ENCODE measurements around the gene GTF3C1.

The GTF3C1 gene

DNA sequence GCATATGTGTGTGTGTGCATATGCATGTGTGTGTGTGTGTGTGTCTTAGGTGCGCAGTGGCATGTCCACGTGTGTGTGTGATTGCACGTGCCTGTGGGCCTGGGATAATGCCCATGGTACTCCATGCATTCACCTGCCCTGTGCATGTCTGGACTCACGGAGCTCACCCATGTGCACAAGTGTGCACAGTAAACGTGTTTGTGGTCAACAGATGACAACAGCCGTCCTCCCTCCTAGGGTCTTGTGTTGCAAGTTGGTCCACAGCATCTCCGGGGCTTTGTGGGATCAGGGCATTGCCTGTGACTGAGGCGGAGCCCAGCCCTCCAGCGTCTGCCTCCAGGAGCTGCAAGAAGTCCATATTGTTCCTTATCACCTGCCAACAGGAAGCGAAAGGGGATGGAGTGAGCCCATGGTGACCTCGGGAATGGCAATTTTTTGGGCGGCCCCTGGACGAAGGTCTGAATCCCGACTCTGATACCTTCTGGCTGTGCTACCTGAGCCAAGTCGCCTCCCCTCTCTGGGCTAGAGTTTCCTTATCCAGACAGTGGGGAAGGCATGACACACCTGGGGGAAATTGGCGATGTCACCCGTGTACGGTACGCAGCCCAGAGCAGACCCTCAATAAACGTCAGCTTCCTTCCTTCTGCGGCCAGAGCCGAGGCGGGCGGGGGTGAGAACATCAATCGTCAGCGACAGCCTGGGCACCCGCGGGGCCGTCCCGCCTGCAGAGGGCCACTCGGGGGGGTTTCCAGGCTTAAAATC, 100.1 kb downstream of the GTF3C1 start:
- Histone ChIP-seq H3K9me3 (ENCODE audit: control insufficient read depth in 1 of 2, low read length in 2 of 2) (peaks cover 1 to 2% of the 10 kb centered on the region in 2 donors), H3K27ac (ENCODE audit: low read depth, low read length) (no peak overlapping the region), H3K36me3 (ENCODE audit: control insufficient read depth in 1 of 2, insufficient read depth in 2 of 2, low read length in 2 of 2) (no peaks in the 10 kb centered on the region), H3K4me1 (ENCODE audit: control insufficient read depth in 1 of 2, insufficient read depth in 2 of 2, low read length in 2 of 2) (peaks cover 5 to 19% of the 10 kb centered on the region in 2 donors), H3K9ac (ENCODE audit: low read depth in 1 of 2, low read length in 2 of 2) (no peak overlapping the region), H3K4me3 (ENCODE audit: low read depth in 1 of 2, low read length in 2 of 2) (no peak overlapping the region), H3K27me3 (ENCODE audit: control insufficient read depth in 1 of 2, insufficient read depth in 2 of 2, low read length in 2 of 2) (peaks cover 9 to 20% of the 10 kb centered on the region in 2 donors)

DNA sequence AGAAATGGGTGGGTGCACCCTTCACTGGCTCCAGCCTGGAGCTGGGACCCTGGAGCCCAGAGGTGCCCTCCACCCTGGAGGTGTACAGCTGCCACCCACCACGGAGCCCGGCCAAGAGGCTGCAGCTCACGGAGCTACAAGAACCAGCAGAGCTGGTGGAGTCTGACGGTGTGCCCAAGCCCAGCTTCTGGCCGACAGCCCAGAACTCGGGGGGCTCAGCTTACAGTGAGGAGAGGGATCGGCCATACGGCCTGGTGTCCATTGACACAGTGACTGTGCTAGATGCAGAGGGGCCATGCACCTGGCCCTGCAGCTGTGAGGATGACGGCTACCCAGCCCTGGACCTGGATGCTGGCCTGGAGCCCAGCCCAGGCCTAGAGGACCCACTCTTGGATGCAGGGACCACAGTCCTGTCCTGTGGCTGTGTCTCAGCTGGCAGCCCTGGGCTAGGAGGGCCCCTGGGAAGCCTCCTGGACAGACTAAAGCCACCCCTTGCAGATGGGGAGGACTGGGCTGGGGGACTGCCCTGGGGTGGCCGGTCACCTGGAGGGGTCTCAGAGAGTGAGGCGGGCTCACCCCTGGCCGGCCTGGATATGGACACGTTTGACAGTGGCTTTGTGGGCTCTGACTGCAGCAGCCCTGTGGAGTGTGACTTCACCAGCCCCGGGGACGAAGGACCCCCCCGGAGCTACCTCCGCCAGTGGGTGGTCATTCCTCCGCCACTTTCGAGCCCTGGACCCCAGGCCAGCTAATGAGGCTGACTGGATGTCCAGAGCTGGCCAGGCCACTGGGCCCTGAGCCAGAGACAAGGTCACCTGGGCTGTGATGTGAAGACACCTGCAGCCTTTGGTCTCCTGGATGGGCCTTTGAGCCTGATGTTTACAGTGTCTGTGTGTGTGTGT, 100.9 kb downstream of the GTF3C1 start:
- peaks cover 9 to 20% of the 10 kb centered on the region in 2 donors for H3K27me3 ChIP-seq (ENCODE audit: control insufficient read depth in 1 of 2, insufficient read depth in 2 of 2, low read length in 2 of 2)
- H3K4me1 ChIP-seq (ENCODE audit: control insufficient read depth in 1 of 2, insufficient read depth in 2 of 2, low read length in 2 of 2): peaks cover 5 to 19% of the 10 kb centered on the region in 2 donors
- H3K36me3 ChIP-seq (ENCODE audit: control insufficient read depth in 1 of 2, insufficient read depth in 2 of 2, low read length in 2 of 2): peaks cover 0 to 7% of the 10 kb centered on the region in 2 donors
- peaks cover 6 to 8% of the 10 kb centered on the region in 2 donors for H3K9me3 ChIP-seq (ENCODE audit: control insufficient read depth in 1 of 2, low read length in 2 of 2)
- no peak overlapping the region for H3K4me3 ChIP-seq (ENCODE audit: low read depth in 1 of 2, low read length in 2 of 2)
- no peak overlapping the region for H3K27ac ChIP-seq (ENCODE audit: low read depth, low read length)
- no peak overlapping the region for H3K9ac ChIP-seq (ENCODE audit: low read depth in 1 of 2, low read length in 2 of 2)

- peaks cover 6 to 8% of the 10 kb centered on the region in 2 donors for H3K9me3 ChIP-seq (ENCODE audit: control insufficient read depth in 1 of 2, low read length in 2 of 2)
- H3K4me1 ChIP-seq (ENCODE audit: control insufficient read depth in 1 of 2, insufficient read depth in 2 of 2, low read length in 2 of 2): peaks cover 5 to 19% of the 10 kb centered on the region in 2 donors
- no peak overlapping the region for H3K27ac ChIP-seq (ENCODE audit: low read depth, low read length)
- no peak overlapping the region for H3K9ac ChIP-seq (ENCODE audit: low read depth in 1 of 2, low read length in 2 of 2)
- H3K36me3 ChIP-seq (ENCODE audit: control insufficient read depth in 1 of 2, insufficient read depth in 2 of 2, low read length in 2 of 2): peaks cover 0 to 7% of the 10 kb centered on the region in 2 donors
- H3K4me3 ChIP-seq (ENCODE audit: low read depth in 1 of 2, low read length in 2 of 2): no peak overlapping the region
- peaks cover 7 to 20% of the 10 kb centered on the region in 2 donors for H3K27me3 ChIP-seq (ENCODE audit: control insufficient read depth in 1 of 2, insufficient read depth in 2 of 2, low read length in 2 of 2)
Observed at GRCh38 chr16:27447301-27447700, 102.4 kb downstream of the GTF3C1 start.

GRCh38 chr16:27446721-27447120, 103.0 kb downstream of the GTF3C1 start:
- H3K36me3 ChIP-seq (ENCODE audit: control insufficient read depth in 1 of 2, insufficient read depth in 2 of 2, low read length in 2 of 2): peaks cover 0 to 7% of the 10 kb centered on the region in 2 donors
- peaks cover 7 to 20% of the 10 kb centered on the region in 2 donors for H3K27me3 ChIP-seq (ENCODE audit: control insufficient read depth in 1 of 2, insufficient read depth in 2 of 2, low read length in 2 of 2)
- H3K9ac ChIP-seq (ENCODE audit: low read depth in 1 of 2, low read length in 2 of 2): no peak overlapping the region
- H3K4me3 ChIP-seq (ENCODE audit: low read depth in 1 of 2, low read length in 2 of 2): no peak overlapping the region
- H3K27ac ChIP-seq (ENCODE audit: low read depth, low read length): no peak overlapping the region
- H3K9me3 ChIP-seq (ENCODE audit: control insufficient read depth in 1 of 2, low read length in 2 of 2): peaks cover 6 to 8% of the 10 kb centered on the region in 2 donors
- peaks cover 5 to 19% of the 10 kb centered on the region in 2 donors for H3K4me1 ChIP-seq (ENCODE audit: control insufficient read depth in 1 of 2, insufficient read depth in 2 of 2, low read length in 2 of 2)

DNA sequence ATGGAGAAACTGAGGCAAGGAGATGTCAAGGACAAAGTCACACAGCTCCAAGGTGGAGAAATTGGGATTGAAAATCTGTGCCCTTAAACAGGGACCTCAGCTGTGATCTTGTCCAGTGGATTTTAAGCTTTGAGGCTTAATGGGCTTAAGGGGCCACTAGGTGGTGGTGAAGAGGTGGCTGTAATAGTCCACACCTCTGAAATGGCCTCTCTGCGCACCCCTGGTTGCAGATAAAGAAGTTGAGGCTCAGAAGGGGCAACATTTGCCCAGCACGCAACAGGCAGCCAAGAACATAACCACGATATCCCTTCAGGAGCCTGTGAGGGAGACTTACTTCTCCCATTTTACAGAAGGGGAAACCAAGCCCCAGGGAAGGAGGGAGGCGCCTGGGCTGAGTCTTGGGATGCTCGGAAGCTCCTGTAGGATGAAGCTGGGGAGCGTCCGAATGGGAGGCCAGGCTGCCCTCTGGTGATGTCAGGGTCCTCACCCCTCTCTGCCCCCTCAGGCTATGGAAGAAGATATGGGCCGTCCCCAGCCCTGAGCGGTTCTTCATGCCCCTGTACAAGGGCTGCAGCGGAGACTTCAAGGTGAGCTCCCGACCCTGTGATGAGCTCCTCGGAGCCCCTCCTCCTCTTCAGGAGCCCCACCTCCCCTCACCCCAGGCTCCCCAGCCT, 104.1 kb downstream of the GTF3C1 start:
- Histone ChIP-seq H3K27ac (ENCODE audit: low read depth, low read length) (no peak overlapping the region), H3K27me3 (ENCODE audit: control insufficient read depth in 1 of 2, insufficient read depth in 2 of 2, low read length in 2 of 2) (peaks cover 7 to 15% of the 10 kb centered on the region in 2 donors), H3K9ac (ENCODE audit: low read depth in 1 of 2, low read length in 2 of 2) (no peak overlapping the region)

GRCh38 chr16:27444470-27444869, 105.2 kb downstream of the GTF3C1 start:
- H3K27ac ChIP-seq (ENCODE audit: low read depth, low read length): no peak overlapping the region
- H3K4me1 ChIP-seq (ENCODE audit: control insufficient read depth in 1 of 2, insufficient read depth in 2 of 2, low read length in 2 of 2): peaks cover 3 to 4% of the 10 kb centered on the region in 2 donors
- peaks cover 0 to 7% of the 10 kb centered on the region in 2 donors for H3K36me3 ChIP-seq (ENCODE audit: control insufficient read depth in 1 of 2, insufficient read depth in 2 of 2, low read length in 2 of 2)
- peaks cover 3 to 5% of the 10 kb centered on the region in 2 donors for H3K27me3 ChIP-seq (ENCODE audit: control insufficient read depth in 1 of 2, insufficient read depth in 2 of 2, low read length in 2 of 2)
- no peak overlapping the region for H3K9ac ChIP-seq (ENCODE audit: low read depth in 1 of 2, low read length in 2 of 2)
- no peak overlapping the region for H3K4me3 ChIP-seq (ENCODE audit: low read depth in 1 of 2, low read length in 2 of 2)
- H3K9me3 ChIP-seq (ENCODE audit: control insufficient read depth in 1 of 2, low read length in 2 of 2): peaks cover 6 to 8% of the 10 kb centered on the region in 2 donors

More for the DNA sequence above, 104.1 kb downstream of the GTF3C1 start:
- Histone ChIP-seq H3K9me3 (ENCODE audit: control insufficient read depth in 1 of 2, low read length in 2 of 2) (peaks cover 6 to 8% of the 10 kb centered on the region in 2 donors), H3K4me3 (ENCODE audit: low read depth in 1 of 2, low read length in 2 of 2) (no peak overlapping the region), H3K36me3 (ENCODE audit: control insufficient read depth in 1 of 2, insufficient read depth in 2 of 2, low read length in 2 of 2) (peaks cover 0 to 7% of the 10 kb centered on the region in 2 donors), H3K4me1 (ENCODE audit: control insufficient read depth in 1 of 2, insufficient read depth in 2 of 2, low read length in 2 of 2) (peaks cover 5 to 13% of the 10 kb centered on the region in 2 donors)

DNA sequence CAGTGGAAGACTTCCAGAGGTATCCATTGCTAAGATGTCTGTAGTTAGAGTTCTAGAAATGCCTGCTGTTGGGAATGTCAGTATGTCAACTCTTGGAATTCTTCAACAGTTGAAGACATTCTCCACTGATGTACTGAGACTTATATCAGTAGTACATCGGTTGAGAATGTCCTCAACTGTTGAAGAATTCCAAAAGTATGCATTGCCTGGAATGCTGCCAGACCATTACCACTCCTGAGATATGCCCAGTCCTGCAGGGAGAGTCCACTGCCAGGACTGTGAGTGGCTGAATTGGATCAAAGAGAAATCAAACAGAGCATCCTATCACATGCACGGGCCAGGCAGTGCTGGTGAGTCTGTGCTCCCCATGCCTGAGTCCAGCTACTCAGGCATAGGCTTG, 105.7 kb downstream of the GTF3C1 start:
- H3K36me3 ChIP-seq (ENCODE audit: control insufficient read depth in 1 of 2, insufficient read depth in 2 of 2, low read length in 2 of 2): peaks cover 0 to 7% of the 10 kb centered on the region in 2 donors

DNA sequence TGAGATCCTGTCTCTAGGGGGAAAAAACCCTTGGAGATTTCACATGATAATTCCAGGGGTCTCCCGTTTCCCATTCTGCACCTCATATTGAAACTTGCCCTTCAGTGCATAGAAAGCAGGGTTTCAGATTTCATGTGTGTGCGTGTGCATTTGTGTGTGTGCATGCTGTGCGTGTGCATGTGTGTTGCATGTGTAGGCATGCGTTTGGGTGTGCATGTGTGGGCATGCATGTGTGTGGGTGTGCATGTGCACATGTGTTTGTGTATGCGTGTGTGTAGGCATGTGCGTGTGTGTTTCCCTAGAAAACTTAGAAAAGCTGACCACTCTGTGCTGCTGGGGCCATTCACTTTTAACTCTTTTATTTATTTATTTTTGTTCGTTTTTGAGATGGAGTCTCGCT, 107.7 kb downstream of the GTF3C1 start:
- H3K27me3 ChIP-seq (ENCODE audit: control insufficient read depth in 1 of 2, insufficient read depth in 2 of 2, low read length in 2 of 2): no peaks in the 10 kb centered on the region
- no peak overlapping the region for H3K9ac ChIP-seq (ENCODE audit: low read depth in 1 of 2, low read length in 2 of 2)
- no peaks in the 10 kb centered on the region for H3K4me1 ChIP-seq (ENCODE audit: control insufficient read depth in 1 of 2, insufficient read depth in 2 of 2, low read length in 2 of 2)
- peaks cover 6 to 8% of the 10 kb centered on the region in 2 donors for H3K9me3 ChIP-seq (ENCODE audit: control insufficient read depth in 1 of 2, low read length in 2 of 2)
- no peak overlapping the region for H3K4me3 ChIP-seq (ENCODE audit: low read depth in 1 of 2, low read length in 2 of 2)
- H3K36me3 ChIP-seq (ENCODE audit: control insufficient read depth in 1 of 2, insufficient read depth in 2 of 2, low read length in 2 of 2): peaks cover 0 to 7% of the 10 kb centered on the region in 2 donors
- no peak overlapping the region for H3K27ac ChIP-seq (ENCODE audit: low read depth, low read length)

More for the DNA sequence above, 105.7 kb downstream of the GTF3C1 start:
- Histone ChIP-seq H3K9ac (ENCODE audit: low read depth in 1 of 2, low read length in 2 of 2) (no peak overlapping the region), H3K4me1 (ENCODE audit: control insufficient read depth in 1 of 2, insufficient read depth in 2 of 2, low read length in 2 of 2) (no peaks in the 10 kb centered on the region), H3K9me3 (ENCODE audit: control insufficient read depth in 1 of 2, low read length in 2 of 2) (peaks cover 6 to 8% of the 10 kb centered on the region in 2 donors), H3K27ac (ENCODE audit: low read depth, low read length) (no peak overlapping the region), H3K27me3 (ENCODE audit: control insufficient read depth in 1 of 2, insufficient read depth in 2 of 2, low read length in 2 of 2) (no peaks in the 10 kb centered on the region), H3K4me3 (ENCODE audit: low read depth in 1 of 2, low read length in 2 of 2) (no peak overlapping the region)

- Histone ChIP-seq H3K27ac (ENCODE audit: low read depth, low read length) (no peak overlapping the region), H3K9me3 (ENCODE audit: control insufficient read depth in 1 of 2, low read length in 2 of 2) (peaks cover 6 to 8% of the 10 kb centered on the region in 2 donors), H3K36me3 (ENCODE audit: control insufficient read depth in 1 of 2, insufficient read depth in 2 of 2, low read length in 2 of 2) (peaks cover 0 to 7% of the 10 kb centered on the region in 2 donors)
Observed at GRCh38 chr16:27441276-27441675, 108.4 kb downstream of the GTF3C1 start.

More at GRCh38 chr16:27441276-27441675, 108.4 kb downstream of the GTF3C1 start:
- no peak overlapping the region for H3K4me3 ChIP-seq (ENCODE audit: low read depth in 1 of 2, low read length in 2 of 2)
- no peaks in the 10 kb centered on the region for H3K27me3 ChIP-seq (ENCODE audit: control insufficient read depth in 1 of 2, insufficient read depth in 2 of 2, low read length in 2 of 2)
- H3K4me1 ChIP-seq (ENCODE audit: control insufficient read depth in 1 of 2, insufficient read depth in 2 of 2, low read length in 2 of 2): no peaks in the 10 kb centered on the region
- H3K9ac ChIP-seq (ENCODE audit: low read depth in 1 of 2, low read length in 2 of 2): no peak overlapping the region

Data from duodenal mucosa (tissue), 2 donors.